Measurements from ENCODE around the gene GALNT10.
A peak's percentile ranks its signal among the peaks of the same experiment; 100 is the strongest.

Gene GALNT10

GRCh38 chr5:154285661-154286408, 95.3 kb downstream of the GALNT10 start:
- no peak for TF ChIP-seq YY1 (IDR thresholded peaks at IDR 0.05; ENCODE audit: insufficient read depth, insufficient read length)
- no peak for TF ChIP-seq ZNF274 (IDR thresholded peaks at IDR 0.05; ENCODE audit: low read depth, low read length)
- no peak for TF ChIP-seq SUZ12 (IDR thresholded peaks at IDR 0.05; ENCODE audit: extremely low read depth, insufficient read depth, insufficient read length)
- no peak for DNase-seq (ENCODE audit: low read depth, low spot score)
- Histone ChIP-seq H3K9me3 (ENCODE audit: insufficient read depth, low read length) (no peaks in the 10 kb centered on the region), H3K4me1 (ENCODE audit: insufficient read depth, insufficient read length) (peaks cover 5% of the 10 kb centered on the region), H3K36me3 (ENCODE audit: insufficient read depth, insufficient read length, low read length) (no peaks in the 10 kb centered on the region), H3K4me3 (ENCODE audit: insufficient read length, low read depth) (no peak overlapping the region), H3K27me3 (ENCODE audit: insufficient read depth, insufficient read length) (no peaks in the 10 kb centered on the region), H3K9ac (ENCODE audit: insufficient read length, low read depth) (no peak overlapping the region)

- peaks cover 5% of the 10 kb centered on the region for H3K4me1 ChIP-seq (ENCODE audit: insufficient read depth, insufficient read length)
- no peak for DNase-seq (ENCODE audit: low read depth, low spot score)
- H3K9ac ChIP-seq (ENCODE audit: insufficient read length, low read depth), result no peak overlapping the region
- TF ChIP-seq ZNF274 (IDR thresholded peaks at IDR 0.05; ENCODE audit: low read depth, low read length), result no peak
- no peak for TF ChIP-seq YY1 (IDR thresholded peaks at IDR 0.05; ENCODE audit: insufficient read depth, insufficient read length)
- no peak for TF ChIP-seq SUZ12 (IDR thresholded peaks at IDR 0.05; ENCODE audit: extremely low read depth, insufficient read depth, insufficient read length)
- no peak overlapping the region for H3K4me3 ChIP-seq (ENCODE audit: insufficient read length, low read depth)
- H3K27me3 ChIP-seq (ENCODE audit: insufficient read depth, insufficient read length), result no peaks in the 10 kb centered on the region
- H3K36me3 ChIP-seq (ENCODE audit: insufficient read depth, insufficient read length, low read length), result no peaks in the 10 kb centered on the region
- no peaks in the 10 kb centered on the region for H3K9me3 ChIP-seq (ENCODE audit: insufficient read depth, low read length)
Observed at GRCh38 chr5:154286557-154286956, 96.0 kb downstream of the GALNT10 start.

GRCh38 chr5:154287136-154287535, 96.6 kb downstream of the GALNT10 start:
- TF ChIP-seq SUZ12 (IDR thresholded peaks at IDR 0.05; ENCODE audit: extremely low read depth, insufficient read depth, insufficient read length), result no peak
- no peak for TF ChIP-seq YY1 (IDR thresholded peaks at IDR 0.05; ENCODE audit: insufficient read depth, insufficient read length)
- no peak for TF ChIP-seq ZNF274 (IDR thresholded peaks at IDR 0.05; ENCODE audit: low read depth, low read length)
- DNase-seq (ENCODE audit: low read depth, low spot score), result peak; percentile 27
- peaks cover 5% of the 10 kb centered on the region for H3K4me1 ChIP-seq (ENCODE audit: insufficient read depth, insufficient read length)

DNA sequence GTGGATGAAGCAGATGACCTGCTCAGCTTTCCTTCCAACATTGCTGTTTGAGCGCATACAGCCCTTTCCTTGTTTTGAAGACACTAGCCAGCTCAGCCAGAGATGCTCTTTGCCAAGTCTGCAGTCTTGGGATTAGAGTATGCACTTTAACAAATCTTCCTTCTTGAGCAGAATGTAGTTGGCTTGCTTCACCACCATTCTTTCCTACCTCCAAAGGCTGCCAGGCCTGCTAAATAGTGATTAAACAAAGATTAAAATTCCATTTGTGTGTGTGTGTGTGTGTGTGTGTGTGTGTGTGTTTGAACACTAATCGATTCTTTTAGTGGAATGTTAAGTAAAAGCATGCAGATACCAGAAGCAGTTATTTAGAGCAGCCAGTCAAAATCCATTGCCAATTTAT, 97.6 kb downstream of the GALNT10 start:
- no peak for DNase-seq (ENCODE audit: low read depth, low spot score)
- H3K4me1 ChIP-seq (ENCODE audit: insufficient read depth, insufficient read length), result peaks cover 5% of the 10 kb centered on the region

More at GRCh38 chr5:154287136-154287535, 96.6 kb downstream of the GALNT10 start:
- no peaks in the 10 kb centered on the region for H3K9me3 ChIP-seq (ENCODE audit: insufficient read depth, low read length)
- no peak overlapping the region for H3K4me3 ChIP-seq (ENCODE audit: insufficient read length, low read depth)
- no peaks in the 10 kb centered on the region for H3K27me3 ChIP-seq (ENCODE audit: insufficient read depth, insufficient read length)
- H3K9ac ChIP-seq (ENCODE audit: insufficient read length, low read depth), result no peak overlapping the region
- H3K36me3 ChIP-seq (ENCODE audit: insufficient read depth, insufficient read length, low read length), result no peaks in the 10 kb centered on the region

DNA sequence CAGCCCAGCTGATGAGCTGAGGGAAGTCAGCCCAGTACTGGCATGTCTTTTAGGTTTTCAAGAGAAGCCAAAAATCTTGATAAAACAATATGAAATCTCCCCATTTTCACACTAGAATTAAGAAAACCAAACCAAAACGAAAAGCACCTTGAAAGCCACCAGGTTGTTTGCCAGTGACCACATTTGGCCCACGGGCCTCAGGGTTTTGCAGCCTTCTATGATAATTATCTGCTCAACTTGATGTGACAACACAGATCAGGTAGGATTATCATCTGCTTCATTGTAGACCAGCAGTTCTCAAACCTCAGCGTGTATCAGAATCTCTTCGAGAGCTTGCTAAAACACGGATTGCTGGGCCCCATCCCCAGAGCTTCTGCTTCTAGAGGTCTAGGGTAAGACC, 101.4 kb downstream of the GALNT10 start:
- Histone ChIP-seq H3K36me3 (ENCODE audit: insufficient read depth, insufficient read length, low read length) (peaks cover 19% of the 10 kb centered on the region), H3K27me3 (ENCODE audit: insufficient read depth, insufficient read length) (no peaks in the 10 kb centered on the region), H3K9ac (ENCODE audit: insufficient read length, low read depth) (no peak overlapping the region), H3K9me3 (ENCODE audit: insufficient read depth, low read length) (no peaks in the 10 kb centered on the region), H3K4me1 (ENCODE audit: insufficient read depth, insufficient read length) (peaks cover 1% of the 10 kb centered on the region), H3K4me3 (ENCODE audit: insufficient read length, low read depth) (no peak overlapping the region)
- no peak for DNase-seq (ENCODE audit: low read depth, low spot score)
- TF ChIP-seq SUZ12 (IDR thresholded peaks at IDR 0.05; ENCODE audit: extremely low read depth, insufficient read depth, insufficient read length), result no peak
- TF ChIP-seq ZNF274 (IDR thresholded peaks at IDR 0.05; ENCODE audit: low read depth, low read length), result no peak
- no peak for TF ChIP-seq YY1 (IDR thresholded peaks at IDR 0.05; ENCODE audit: insufficient read depth, insufficient read length)

More for the DNA sequence above, 97.6 kb downstream of the GALNT10 start:
- no peaks in the 10 kb centered on the region for H3K36me3 ChIP-seq (ENCODE audit: insufficient read depth, insufficient read length, low read length)
- TF ChIP-seq YY1 (IDR thresholded peaks at IDR 0.05; ENCODE audit: insufficient read depth, insufficient read length) (no peak), SUZ12 (IDR thresholded peaks at IDR 0.05; ENCODE audit: extremely low read depth, insufficient read depth, insufficient read length) (no peak), ZNF274 (IDR thresholded peaks at IDR 0.05; ENCODE audit: low read depth, low read length) (no peak)
- no peak overlapping the region for H3K4me3 ChIP-seq (ENCODE audit: insufficient read length, low read depth)
- no peaks in the 10 kb centered on the region for H3K27me3 ChIP-seq (ENCODE audit: insufficient read depth, insufficient read length)
- H3K9me3 ChIP-seq (ENCODE audit: insufficient read depth, low read length), result no peaks in the 10 kb centered on the region
- H3K9ac ChIP-seq (ENCODE audit: insufficient read length, low read depth), result no peak overlapping the region

- Histone ChIP-seq H3K4me3 (ENCODE audit: insufficient read length, low read depth) (no peak overlapping the region), H3K36me3 (ENCODE audit: insufficient read depth, insufficient read length, low read length) (peaks cover 29% of the 10 kb centered on the region), H3K9ac (ENCODE audit: insufficient read length, low read depth) (no peak overlapping the region), H3K4me1 (ENCODE audit: insufficient read depth, insufficient read length) (no peaks in the 10 kb centered on the region), H3K9me3 (ENCODE audit: insufficient read depth, low read length) (no peaks in the 10 kb centered on the region), H3K27me3 (ENCODE audit: insufficient read depth, insufficient read length) (no peaks in the 10 kb centered on the region)
- TF ChIP-seq ZNF274 (IDR thresholded peaks at IDR 0.05; ENCODE audit: low read depth, low read length) (no peak), SUZ12 (IDR thresholded peaks at IDR 0.05; ENCODE audit: extremely low read depth, insufficient read depth, insufficient read length) (no peak), YY1 (IDR thresholded peaks at IDR 0.05; ENCODE audit: insufficient read depth, insufficient read length) (no peak)
- no peak for DNase-seq (ENCODE audit: low read depth, low spot score)
Observed at GRCh38 chr5:154293219-154293618, 102.7 kb downstream of the GALNT10 start.

DNA sequence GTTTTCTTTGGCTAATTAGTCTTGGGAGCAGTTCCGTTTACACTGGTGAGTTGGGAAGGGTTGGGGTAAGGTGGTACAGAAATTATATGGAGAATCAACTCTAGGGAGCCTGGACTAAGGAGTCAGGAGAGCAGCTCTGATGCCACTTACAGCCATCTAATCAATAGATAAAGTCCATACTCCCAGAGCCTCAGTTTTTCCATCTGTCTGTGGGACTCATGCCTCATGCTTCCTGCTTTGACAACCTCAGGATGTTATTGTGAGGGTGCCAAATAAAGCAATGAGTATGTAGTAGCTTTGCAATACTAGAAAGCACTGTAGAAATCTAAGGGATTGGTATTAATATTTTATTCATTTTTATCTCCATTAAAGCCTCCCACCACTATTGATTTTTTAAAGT, 105.0 kb downstream of the GALNT10 start:
- TF ChIP-seq YY1 (IDR thresholded peaks at IDR 0.05; ENCODE audit: insufficient read depth, insufficient read length) (no peak), SUZ12 (IDR thresholded peaks at IDR 0.05; ENCODE audit: extremely low read depth, insufficient read depth, insufficient read length) (no peak), ZNF274 (IDR thresholded peaks at IDR 0.05; ENCODE audit: low read depth, low read length) (no peak)
- Histone ChIP-seq H3K36me3 (ENCODE audit: insufficient read depth, insufficient read length, low read length) (peaks cover 38% of the 10 kb centered on the region), H3K9me3 (ENCODE audit: insufficient read depth, low read length) (no peaks in the 10 kb centered on the region), H3K9ac (ENCODE audit: insufficient read length, low read depth) (no peak overlapping the region), H3K4me3 (ENCODE audit: insufficient read length, low read depth) (no peak overlapping the region), H3K27me3 (ENCODE audit: insufficient read depth, insufficient read length) (no peaks in the 10 kb centered on the region), H3K4me1 (ENCODE audit: insufficient read depth, insufficient read length) (no peaks in the 10 kb centered on the region)
- DNase-seq (ENCODE audit: low read depth, low spot score), result no peak

All from NT2/D1 (cell line).